MM.1S (cell line): ENCODE measurements around the gene RAB27B.

Source experiments
- EZH2 ChIP-seq: fragments of 300-600 bp; sonication (generic); optimal IDR thresholded peaks from 2 replicates; pipeline ENCODE3; 2017; ENCODE audit warnings: low read depth, mild to moderate bottlenecking, antibody characterized with exemption, low read length, mixed read lengths
- EZH2phosphoT487 ChIP-seq: fragments of 300-600 bp; sonication (generic); IDR thresholded peaks from 2 replicates; pipeline ENCODE4 v1.6.1; 2018; ENCODE audit warnings: antibody characterized with exemption, low read length
- TF ChIP-seq, protein P1 (sequence below): fragments of 300-600 bp; sonication (generic); IDR thresholded peaks from 2 replicates; pipeline ENCODE4 v1.5.1; 2016; ENCODE audit warnings: antibody characterized with exemption, low read length, mixed read lengths

DNA sequence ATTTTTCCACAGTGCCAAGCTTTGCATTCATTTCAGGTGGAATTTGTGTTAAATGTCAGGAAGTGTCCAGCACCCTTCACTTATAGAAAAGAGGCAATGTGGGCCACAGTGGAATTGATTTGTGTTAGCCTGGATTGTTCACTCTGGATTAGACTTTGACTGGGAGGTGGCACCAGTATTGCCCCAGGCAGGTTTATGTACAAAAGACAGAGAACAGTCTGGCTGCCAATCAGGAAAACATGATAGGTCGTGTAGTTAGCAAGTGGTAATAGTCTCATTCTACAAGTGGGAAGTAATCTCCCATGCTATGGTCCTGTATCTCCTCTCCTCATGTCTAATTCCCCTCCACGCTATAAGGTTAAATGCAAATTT, 45.6 kb downstream of the RAB27B start:
- TF ChIP-seq, protein P1, sequence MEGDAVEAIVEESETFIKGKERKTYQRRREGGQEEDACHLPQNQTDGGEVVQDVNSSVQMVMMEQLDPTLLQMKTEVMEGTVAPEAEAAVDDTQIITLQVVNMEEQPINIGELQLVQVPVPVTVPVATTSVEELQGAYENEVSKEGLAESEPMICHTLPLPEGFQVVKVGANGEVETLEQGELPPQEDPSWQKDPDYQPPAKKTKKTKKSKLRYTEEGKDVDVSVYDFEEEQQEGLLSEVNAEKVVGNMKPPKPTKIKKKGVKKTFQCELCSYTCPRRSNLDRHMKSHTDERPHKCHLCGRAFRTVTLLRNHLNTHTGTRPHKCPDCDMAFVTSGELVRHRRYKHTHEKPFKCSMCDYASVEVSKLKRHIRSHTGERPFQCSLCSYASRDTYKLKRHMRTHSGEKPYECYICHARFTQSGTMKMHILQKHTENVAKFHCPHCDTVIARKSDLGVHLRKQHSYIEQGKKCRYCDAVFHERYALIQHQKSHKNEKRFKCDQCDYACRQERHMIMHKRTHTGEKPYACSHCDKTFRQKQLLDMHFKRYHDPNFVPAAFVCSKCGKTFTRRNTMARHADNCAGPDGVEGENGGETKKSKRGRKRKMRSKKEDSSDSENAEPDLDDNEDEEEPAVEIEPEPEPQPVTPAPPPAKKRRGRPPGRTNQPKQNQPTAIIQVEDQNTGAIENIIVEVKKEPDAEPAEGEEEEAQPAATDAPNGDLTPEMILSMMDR = no peak
- TF ChIP-seq EZH2 = no peak
- no peak for TF ChIP-seq EZH2phosphoT487
